K562 (cell line): ENCODE measurements around the gene SYT3. TPM values are rescaled to one million over a fixed set of nuclear protein-coding genes. Genes with fewer than 3 reads are reported as not detected.

ENCODE experiments used
- COPS2 ChIP-seq: fragments of 450-650 bp; conservative IDR thresholded peaks from 2 replicates; pipeline ENCODE4 v1.6.1; 2016; ENCODE audit warnings: mild to moderate bottlenecking, moderate library complexity
- CREBBP ChIP-seq: IDR thresholded peaks from one replicate; pipeline ENCODE4 v1.6.1; 2012; ENCODE audit warnings: low read depth, mild to moderate bottlenecking, control low read depth, inconsistent platforms, low read length
- ETS2 ChIP-seq: IDR thresholded peaks from 2 replicates; pipeline ENCODE4 v1.6.1; 2016; ENCODE audit warnings: borderline replicate concordance, missing genetic modification characterization, mild to moderate bottlenecking, moderate library complexity, missing compliant biosample characterization; ENCODE audit not compliant: poor library complexity, severe bottlenecking
- FUS ChIP-seq: fragments of 200-400 bp; formaldehyde crosslinking; optimal IDR thresholded peaks from 2 replicates; pipeline ENCODE3; 2017; ENCODE audit warnings: low read depth, low read length
- GABPB1 ChIP-seq: sonication (generic); formaldehyde crosslinking; IDR thresholded peaks from 2 replicates; pipeline ENCODE4 v1.8.0; 2022; ENCODE audit warnings: mild to moderate bottlenecking, missing genetic modification reagents
- HDAC6 ChIP-seq: IDR thresholded peaks from 2 replicates; pipeline ENCODE4 v1.6.1; 2012; ENCODE audit warnings: low read depth, mild to moderate bottlenecking, control low read depth, inconsistent platforms, low read length, moderate library complexity
- KAT7 ChIP-seq: sonication (generic); formaldehyde crosslinking; IDR thresholded peaks from 2 replicates; pipeline ENCODE4 v1.8.0; 2022; ENCODE audit warnings: missing genetic modification reagents, mild to moderate bottlenecking, borderline replicate concordance
- PCBP1 ChIP-seq: fragments of 200-400 bp; formaldehyde crosslinking; IDR thresholded peaks from 2 replicates; pipeline ENCODE4 v1.6.1; 2018; ENCODE audit warnings: mild to moderate bottlenecking, low read depth, low read length; ENCODE audit not compliant: poor library complexity, severe bottlenecking
- RAD51 ChIP-seq: fragments of 450-650 bp; IDR thresholded peaks from 2 replicates; pipeline ENCODE4 v1.7.1; 2016; ENCODE audit warnings: low read depth, mild to moderate bottlenecking, borderline replicate concordance
- RHOXF2B ChIP-seq: fragments of 250-450 bp; sonication (Bioruptor Pico); conservative IDR thresholded peaks from 2 replicates; pipeline ENCODE4 v1.5.1; 2021
- SMAD3 ChIP-seq: fragments of 450-650 bp; formaldehyde crosslinking; conservative IDR thresholded peaks from 2 replicates; pipeline ENCODE4 v1.4.0; 2020; ENCODE audit warnings: mild to moderate bottlenecking
- TAF1 ChIP-seq: IDR thresholded peaks from 2 replicates; pipeline ENCODE4 v1.6.1; 2011; ENCODE audit warnings: mild to moderate bottlenecking, low read length, moderate library complexity; ENCODE audit not compliant: insufficient read depth, control insufficient read depth, severe bottlenecking; ENCODE audit errors: extremely low read depth
- YBX1 ChIP-seq: fragments of 450-650 bp; IDR thresholded peaks from 2 replicates; pipeline ENCODE4 v1.7.1; 2016; ENCODE audit warnings: mild to moderate bottlenecking
- ZFP30 ChIP-seq: fragments of 250-450 bp; sonication (Bioruptor Pico); IDR thresholded peaks from 2 replicates; pipeline ENCODE4 v1.8.0; 2022; ENCODE audit warnings: moderate library complexity, mild to moderate bottlenecking, inconsistent platforms, borderline replicate concordance
- ZFX ChIP-seq: sonication (generic); formaldehyde crosslinking; IDR thresholded peaks from 2 replicates; pipeline ENCODE4 v1.8.0; 2022; ENCODE audit warnings: mild to moderate bottlenecking, missing genetic modification reagents, moderate library complexity
- ZNF232 ChIP-seq: sonication (generic); formaldehyde crosslinking; IDR thresholded peaks from 2 replicates; pipeline ENCODE4 v1.8.0; 2022; ENCODE audit warnings: mild to moderate bottlenecking, missing genetic modification reagents
- ZNF311 ChIP-seq: fragments of 250-450 bp; sonication (Bioruptor Pico); IDR thresholded peaks from 2 replicates; pipeline ENCODE4 v1.4.0; 2020; ENCODE audit warnings: mild to moderate bottlenecking, moderate library complexity
- polyA plus RNA-seq, 8 experiments: library from polyadenylated mRNA; depleted of rRNA in 4 of 8; stranded (reverse) in 5 of 8; unstranded in 3 of 8; fragments of >200 nt; fragmentation: Nextera tagmentation in 2 of 8; fragmentation: Illumina TruSeq in 1 of 8; extraction: Ambion mirVana in 2 of 8; extraction: Trizol in 1 of 8; gene quantifications; 2 replicates each; pipeline versions ENCODE4 v1.2.1 to v1.2.3, GENCODE V29; 2011 to 2014; ENCODE audit warnings: inconsistent platforms in 1 of 8, missing spikeins in 1 of 8
- total RNA-seq, 7 experiments: library from RNA; depleted of rRNA in 6 of 7; stranded (reverse); fragments of >200 nt in 6 of 7; fragmentation: Illumina TruSeq in 2 of 7; extraction: Trizol in 2 of 7; gene quantifications; 2 replicates each; pipeline versions ENCODE4 v1.2.1 to v1.2.3, GENCODE V29; 2011 to 2021; ENCODE audit warnings: low replicate concordance in 1 of 7
- TF ChIP-seq, protein P1 (sequence below): fragments of 450-650 bp; formaldehyde crosslinking; IDR thresholded peaks from 2 replicates; pipeline ENCODE4 v1.4.0; 2020; ENCODE audit warnings: mild to moderate bottlenecking, moderate library complexity
- TF ChIP-seq, protein P2 (sequence below): sonication (generic); formaldehyde crosslinking; IDR thresholded peaks from 2 replicates; pipeline ENCODE4 v1.8.1; 2022; ENCODE audit warnings: missing genetic modification reagents
- TF ChIP-seq, protein P3 (sequence below): fragments of 450-650 bp; IDR thresholded peaks from 2 replicates; pipeline ENCODE4 v1.6.1; 2016; ENCODE audit warnings: mild to moderate bottlenecking
- TF ChIP-seq, protein P4 (sequence below): fragments of 250-450 bp; sonication (Bioruptor Pico); IDR thresholded peaks from 2 replicates; pipeline ENCODE4 v1.5.0; 2022; ENCODE audit warnings: mild to moderate bottlenecking
- TF ChIP-seq, protein P5 (sequence below): IDR thresholded peaks from 2 replicates; pipeline ENCODE4 v1.6.1; 2011; ENCODE audit not compliant: insufficient read length; ENCODE audit errors: extremely low read depth

Gene SYT3
- total and polyA plus RNA-seq, 9 of the 15 experiments (the other 6 are each of a cell fraction or from before 2014, with no cell fraction given): 0.36 to 2.0 (median 0.54) TPM; not detected in 2

DNA sequence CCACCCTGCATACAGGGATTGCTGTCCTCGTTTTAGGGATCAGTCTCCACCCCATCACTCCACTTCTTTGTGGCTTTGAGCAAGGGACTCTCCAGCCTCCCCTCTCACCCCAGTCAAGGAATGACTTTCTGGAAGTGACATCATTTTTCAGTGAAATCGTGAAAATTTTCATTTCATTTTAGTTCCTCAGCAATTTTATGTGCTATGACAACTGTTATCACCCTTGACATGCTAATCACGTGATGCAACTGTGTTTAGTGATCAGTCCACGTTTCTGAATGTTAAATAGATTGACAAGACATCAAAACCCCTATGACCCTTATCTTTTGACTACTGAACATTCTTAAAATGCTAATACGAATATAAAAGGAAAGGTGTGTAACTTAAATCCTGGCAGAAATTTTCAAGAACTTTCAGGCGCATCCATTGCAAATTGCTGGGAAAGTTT lies 17.6 kb upstream of the SYT3 start (continued):
- TF ChIP-seq KAT7 (CRISPR knock-in tag) (no peak; the same call in 1 of the 2 replicates), ZNF311 (CRISPR knock-in tag) (no peak), ZFP30 (CRISPR knock-in tag) (no peak), FUS (no peak), ZNF232 (no peak), RHOXF2B (CRISPR knock-in tag) (no peak), CREBBP (no peak), YBX1 (no peak), COPS2 (no peak), PCBP1 (no peak), ZFX (CRISPR knock-in tag) (no peak), GABPB1 (CRISPR knock-in tag) (no peak), SMAD3 (CRISPR knock-in tag) (no peak), HDAC6 (no peak), ETS2 (tag) (no peak), RAD51 (peak; percentile 95), TAF1 (no peak)
- TF ChIP-seq, protein P1, sequence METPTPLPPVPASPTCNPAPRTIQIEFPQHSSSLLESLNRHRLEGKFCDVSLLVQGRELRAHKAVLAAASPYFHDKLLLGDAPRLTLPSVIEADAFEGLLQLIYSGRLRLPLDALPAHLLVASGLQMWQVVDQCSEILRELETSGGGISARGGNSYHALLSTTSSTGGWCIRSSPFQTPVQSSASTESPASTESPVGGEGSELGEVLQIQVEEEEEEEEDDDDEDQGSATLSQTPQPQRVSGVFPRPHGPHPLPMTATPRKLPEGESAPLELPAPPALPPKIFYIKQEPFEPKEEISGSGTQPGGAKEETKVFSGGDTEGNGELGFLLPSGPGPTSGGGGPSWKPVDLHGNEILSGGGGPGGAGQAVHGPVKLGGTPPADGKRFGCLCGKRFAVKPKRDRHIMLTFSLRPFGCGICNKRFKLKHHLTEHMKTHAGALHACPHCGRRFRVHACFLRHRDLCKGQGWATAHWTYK (CRISPR knock-in tag): no peak
- TF ChIP-seq, protein P2, sequence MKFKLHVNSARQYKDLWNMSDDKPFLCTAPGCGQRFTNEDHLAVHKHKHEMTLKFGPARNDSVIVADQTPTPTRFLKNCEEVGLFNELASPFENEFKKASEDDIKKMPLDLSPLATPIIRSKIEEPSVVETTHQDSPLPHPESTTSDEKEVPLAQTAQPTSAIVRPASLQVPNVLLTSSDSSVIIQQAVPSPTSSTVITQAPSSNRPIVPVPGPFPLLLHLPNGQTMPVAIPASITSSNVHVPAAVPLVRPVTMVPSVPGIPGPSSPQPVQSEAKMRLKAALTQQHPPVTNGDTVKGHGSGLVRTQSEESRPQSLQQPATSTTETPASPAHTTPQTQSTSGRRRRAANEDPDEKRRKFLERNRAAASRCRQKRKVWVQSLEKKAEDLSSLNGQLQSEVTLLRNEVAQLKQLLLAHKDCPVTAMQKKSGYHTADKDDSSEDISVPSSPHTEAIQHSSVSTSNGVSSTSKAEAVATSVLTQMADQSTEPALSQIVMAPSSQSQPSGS (CRISPR knock-in tag): no peak
- TF ChIP-seq, protein P3, sequence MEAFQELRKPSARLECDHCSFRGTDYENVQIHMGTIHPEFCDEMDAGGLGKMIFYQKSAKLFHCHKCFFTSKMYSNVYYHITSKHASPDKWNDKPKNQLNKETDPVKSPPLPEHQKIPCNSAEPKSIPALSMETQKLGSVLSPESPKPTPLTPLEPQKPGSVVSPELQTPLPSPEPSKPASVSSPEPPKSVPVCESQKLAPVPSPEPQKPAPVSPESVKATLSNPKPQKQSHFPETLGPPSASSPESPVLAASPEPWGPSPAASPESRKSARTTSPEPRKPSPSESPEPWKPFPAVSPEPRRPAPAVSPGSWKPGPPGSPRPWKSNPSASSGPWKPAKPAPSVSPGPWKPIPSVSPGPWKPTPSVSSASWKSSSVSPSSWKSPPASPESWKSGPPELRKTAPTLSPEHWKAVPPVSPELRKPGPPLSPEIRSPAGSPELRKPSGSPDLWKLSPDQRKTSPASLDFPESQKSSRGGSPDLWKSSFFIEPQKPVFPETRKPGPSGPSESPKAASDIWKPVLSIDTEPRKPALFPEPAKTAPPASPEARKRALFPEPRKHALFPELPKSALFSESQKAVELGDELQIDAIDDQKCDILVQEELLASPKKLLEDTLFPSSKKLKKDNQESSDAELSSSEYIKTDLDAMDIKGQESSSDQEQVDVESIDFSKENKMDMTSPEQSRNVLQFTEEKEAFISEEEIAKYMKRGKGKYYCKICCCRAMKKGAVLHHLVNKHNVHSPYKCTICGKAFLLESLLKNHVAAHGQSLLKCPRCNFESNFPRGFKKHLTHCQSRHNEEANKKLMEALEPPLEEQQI: no peak
- TF ChIP-seq, protein P4, sequence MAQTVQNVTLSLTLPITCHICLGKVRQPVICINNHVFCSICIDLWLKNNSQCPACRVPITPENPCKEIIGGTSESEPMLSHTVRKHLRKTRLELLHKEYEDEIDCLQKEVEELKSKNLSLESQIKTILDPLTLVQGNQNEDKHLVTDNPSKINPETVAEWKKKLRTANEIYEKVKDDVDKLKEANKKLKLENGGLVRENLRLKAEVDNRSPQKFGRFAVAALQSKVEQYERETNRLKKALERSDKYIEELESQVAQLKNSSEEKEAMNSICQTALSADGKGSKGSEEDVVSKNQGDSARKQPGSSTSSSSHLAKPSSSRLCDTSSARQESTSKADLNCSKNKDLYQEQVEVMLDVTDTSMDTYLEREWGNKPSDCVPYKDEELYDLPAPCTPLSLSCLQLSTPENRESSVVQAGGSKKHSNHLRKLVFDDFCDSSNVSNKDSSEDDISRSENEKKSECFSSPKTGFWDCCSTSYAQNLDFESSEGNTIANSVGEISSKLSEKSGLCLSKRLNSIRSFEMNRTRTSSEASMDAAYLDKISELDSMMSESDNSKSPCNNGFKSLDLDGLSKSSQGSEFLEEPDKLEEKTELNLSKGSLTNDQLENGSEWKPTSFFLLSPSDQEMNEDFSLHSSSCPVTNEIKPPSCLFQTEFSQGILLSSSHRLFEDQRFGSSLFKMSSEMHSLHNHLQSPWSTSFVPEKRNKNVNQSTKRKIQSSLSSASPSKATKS (CRISPR knock-in tag): no peak
- TF ChIP-seq, protein P5, sequence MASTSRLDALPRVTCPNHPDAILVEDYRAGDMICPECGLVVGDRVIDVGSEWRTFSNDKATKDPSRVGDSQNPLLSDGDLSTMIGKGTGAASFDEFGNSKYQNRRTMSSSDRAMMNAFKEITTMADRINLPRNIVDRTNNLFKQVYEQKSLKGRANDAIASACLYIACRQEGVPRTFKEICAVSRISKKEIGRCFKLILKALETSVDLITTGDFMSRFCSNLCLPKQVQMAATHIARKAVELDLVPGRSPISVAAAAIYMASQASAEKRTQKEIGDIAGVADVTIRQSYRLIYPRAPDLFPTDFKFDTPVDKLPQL: no peak
